Lung (tissue), 12 donors: ENCODE results near the gene CKM. TPM values are rescaled to one million over a fixed set of nuclear protein-coding genes. Genes with fewer than 3 reads are reported as not detected.

Experiments
- ATAC-seq: fragments of 200-7000 bp; cut with Tn5 transposase; one replicate; pipeline ENCODE4 v1.9.1; 2020; ENCODE audit warnings: moderate number of reproducible peaks; ENCODE audit not compliant: insufficient read depth, low FRiP score
- DNase-seq, 3 donors: peaks; one replicate each; pipeline ENCODE4 v3.0.0-alpha.2; 2013 to 2017
- H3K27ac ChIP-seq, 2 donors: one replicate each; pipeline ENCODE4 v1.5.1; 2013; ENCODE audit warnings: mild to moderate bottlenecking in 2 of 2, moderate library complexity in 2 of 2, control low read depth in 1 of 2, inconsistent platforms in 1 of 2, low read depth in 1 of 2, low read length in 1 of 2
- H3K27me3 ChIP-seq, 3 donors: one replicate each; pipeline ENCODE4 v1.5.1; 2013; ENCODE audit warnings: low read length in 2 of 3; ENCODE audit not compliant: control insufficient read depth in 3 of 3, insufficient read depth in 3 of 3
- H3K36me3 ChIP-seq, 4 donors: one replicate each; pipeline ENCODE4 v1.5.1; 2013; ENCODE audit warnings: low read length in 4 of 4, mild to moderate bottlenecking in 1 of 4, moderate library complexity in 1 of 4; ENCODE audit not compliant: control insufficient read depth in 4 of 4, insufficient read depth in 4 of 4
- H3K4me1 ChIP-seq, 5 donors: one replicate each; pipeline ENCODE4 v1.5.1; 2013; ENCODE audit warnings: low read length in 5 of 5, mild to moderate bottlenecking in 2 of 5, moderate library complexity in 1 of 5; ENCODE audit not compliant: control insufficient read depth in 5 of 5, insufficient read depth in 5 of 5
- H3K4me3 ChIP-seq: one replicate; pipeline ENCODE4 v1.5.1; 2013; ENCODE audit warnings: mild to moderate bottlenecking, control low read depth, moderate library complexity
- H3K9ac ChIP-seq, 2 donors: one replicate each; pipeline ENCODE4 v1.5.1; 2013; ENCODE audit warnings: low read length in 2 of 2, control low read depth in 1 of 2; ENCODE audit not compliant: insufficient read depth in 1 of 2
- H3K9me3 ChIP-seq, 4 donors: one replicate each; pipeline ENCODE4 v1.5.1; 2013; ENCODE audit warnings: low read length in 3 of 4, mild to moderate bottlenecking in 1 of 4, moderate library complexity in 1 of 4; ENCODE audit not compliant: control insufficient read depth in 4 of 4, insufficient read depth in 3 of 4
- CTCF ChIP-seq: IDR thresholded peaks from 2 replicates; pipeline ENCODE4 v1.5.1; 2012; ENCODE audit warnings: mild to moderate bottlenecking; ENCODE audit errors: control extremely low read depth, extremely low read depth
- WGBS, 2 donors: extraction: QIAGEN DNeasy Blood & Tissue Kit; methylation state at CpG; one replicate each; pipeline ENCODE4 v1.1.7; 2013; 5-methylcytosine and 5-hydroxymethylcytosine counted together
- polyA plus RNA-seq, 2 donors: library from polyadenylated mRNA; stranded (reverse); fragments of 200-250 nt; gene quantifications; one replicate each; pipeline ENCODE4 v1.2.1, GENCODE V29; 2013
- total RNA-seq, 2 donors: library from RNA; depleted of rRNA in 1 of 2; stranded (reverse); fragments of >200 nt in 1 of 2; gene quantifications; one replicate each; pipeline ENCODE4 v1.2.1, GENCODE V29; 2014 to 2021
- donor health status: control.
- donor health status: control.
- donor health status: Bipolar disorder and iron deficiency.
- donor health status: healthy.
- donor health status: DM: yes; HTN: yes; CAD: no.

Gene CKM
- total and polyA plus RNA-seq, 4 donors, result 0.06 to 1.4 (median 0.97) TPM; not detected in 1

- no peak for DNase-seq
- TF ChIP-seq CTCF, result no peak
- peaks cover 6 to 19% (median 9%) of the 10 kb centered on the region in 3 donors for H3K27me3 ChIP-seq
- H3K4me3 ChIP-seq, result no peak overlapping the region
- H3K4me1 ChIP-seq, result no peaks in the 10 kb centered on the region
- no peak for ATAC-seq
- H3K9me3 ChIP-seq, result no peaks in the 10 kb centered on the region
- H3K27ac ChIP-seq, result no peak overlapping the region
- WGBS, 2 donors, result 31 to 35% methylated on average over 26 to 27 of the region's 27 CpGs
- H3K9ac ChIP-seq, result no peak overlapping the region
- H3K36me3 ChIP-seq, result peaks cover 0 to 11% (median 0%) of the 10 kb centered on the region in 4 donors
These were observed 23.8 kb upstream of the CKM start for GRCh38 chr19:45346449-45346848.

- 77 to 82% methylated on average over 15 of the region's 15 CpGs for WGBS, 2 donors
- no peak for ATAC-seq
- H3K36me3 ChIP-seq, result peaks cover 0 to 2% (median 0%) of the 10 kb centered on the region in 4 donors
- TF ChIP-seq CTCF, result no peak
- H3K27me3 ChIP-seq, result peaks cover 6 to 26% (median 13%) of the 10 kb centered on the region in 3 donors
- H3K27ac ChIP-seq, result no peak overlapping the region
- no peak overlapping the region for H3K9ac ChIP-seq
- H3K4me3 ChIP-seq, result no peak overlapping the region
- peaks cover 0 to 6% (median 3%) of the 10 kb centered on the region in 5 donors for H3K4me1 ChIP-seq
- no peaks in the 10 kb centered on the region for H3K9me3 ChIP-seq
- DNase-seq, result no peak
These were observed 22.8 kb upstream of the CKM start for GRCh38 chr19:45345506-45345860.

GRCh38 chr19:45344621-45345505 lies 22.2 kb upstream of the CKM start:
- ATAC-seq (no peak), DNase-seq (no peak)
- peaks cover 0 to 6% (median 3%) of the 10 kb centered on the region in 5 donors for H3K4me1 ChIP-seq
- H3K9me3 ChIP-seq, result no peaks in the 10 kb centered on the region
- H3K4me3 ChIP-seq, result no peak overlapping the region
- no peak overlapping the region for H3K27ac ChIP-seq
- no peaks in the 10 kb centered on the region for H3K36me3 ChIP-seq
- whole genome bisulfite sequencing, 2 donors, result 48 to 61% methylated on average over 15 of the region's 15 CpGs
- no peak overlapping the region for H3K9ac ChIP-seq
- no peak for TF ChIP-seq CTCF
- peaks cover 6 to 26% (median 17%) of the 10 kb centered on the region in 3 donors for H3K27me3 ChIP-seq
